Lower lobe of right lung (tissue), 2 donors: Measurements from ENCODE around the gene ADAM12. TPM values are rescaled to one million over a fixed set of nuclear protein-coding genes. Genes with fewer than 3 reads are reported as not detected.

Experiments used
- ATAC-seq, 2 donors: fragments of 200-7000 bp; cut with Tn5 transposase; one replicate each; pipeline ENCODE4 v1.9.1; 2020 to 2022; ENCODE audit warnings: mild to moderate bottlenecking in 2 of 2, moderate library complexity in 2 of 2
- DNase-seq: peaks from one replicate; pipeline ENCODE4 v3.0.0-alpha.2; 2020
- H3K27ac ChIP-seq: fragments of 200-600 bp; one replicate; pipeline ENCODE4 v1.8.0; 2022
- H3K27me3 ChIP-seq: fragments of 200-600 bp; one replicate; pipeline ENCODE4 v1.8.0; 2022; ENCODE audit warnings: low read depth
- H3K36me3 ChIP-seq: fragments of 200-600 bp; one replicate; pipeline ENCODE4 v1.8.0; 2022; ENCODE audit warnings: mild to moderate bottlenecking
- H3K4me1 ChIP-seq: fragments of 200-600 bp; one replicate; pipeline ENCODE4 v1.8.0; 2022
- H3K4me3 ChIP-seq: fragments of 200-600 bp; one replicate; pipeline ENCODE4 v1.8.0; 2022; ENCODE audit warnings: mild to moderate bottlenecking
- H3K9me3 ChIP-seq: fragments of 200-600 bp; one replicate; pipeline ENCODE4 v1.8.0; 2022
- intact Hi-C: fragments of 100-400 bp; cut with DNase I; formaldehyde crosslinking; loops from one replicate; pipeline ENCODE4 v1.11.0; 2022
- total RNA-seq: library from RNA; stranded (reverse); fragmentation: NEBNext Ultra II Directional; extraction: Animal tissue kit (Norgen Biotek cat#: 25700); gene quantifications from one replicate; pipeline ENCODE4 v1.2.1, GENCODE V29; 2021
- TF ChIP-seq, protein P1 (sequence below): fragments of 200-600 bp; IDR thresholded peaks from one replicate; pipeline ENCODE4 v1.8.0; 2022; ENCODE audit warnings: antibody characterized with exemption, mild to moderate bottlenecking
- donor health status: DM: no; HTN: yes; CAD: no; lungs with severe emphysema.

ADAM12 gene
- total RNA-seq, 1 donor from 2014 or later, result 0.92 TPM

DNA sequence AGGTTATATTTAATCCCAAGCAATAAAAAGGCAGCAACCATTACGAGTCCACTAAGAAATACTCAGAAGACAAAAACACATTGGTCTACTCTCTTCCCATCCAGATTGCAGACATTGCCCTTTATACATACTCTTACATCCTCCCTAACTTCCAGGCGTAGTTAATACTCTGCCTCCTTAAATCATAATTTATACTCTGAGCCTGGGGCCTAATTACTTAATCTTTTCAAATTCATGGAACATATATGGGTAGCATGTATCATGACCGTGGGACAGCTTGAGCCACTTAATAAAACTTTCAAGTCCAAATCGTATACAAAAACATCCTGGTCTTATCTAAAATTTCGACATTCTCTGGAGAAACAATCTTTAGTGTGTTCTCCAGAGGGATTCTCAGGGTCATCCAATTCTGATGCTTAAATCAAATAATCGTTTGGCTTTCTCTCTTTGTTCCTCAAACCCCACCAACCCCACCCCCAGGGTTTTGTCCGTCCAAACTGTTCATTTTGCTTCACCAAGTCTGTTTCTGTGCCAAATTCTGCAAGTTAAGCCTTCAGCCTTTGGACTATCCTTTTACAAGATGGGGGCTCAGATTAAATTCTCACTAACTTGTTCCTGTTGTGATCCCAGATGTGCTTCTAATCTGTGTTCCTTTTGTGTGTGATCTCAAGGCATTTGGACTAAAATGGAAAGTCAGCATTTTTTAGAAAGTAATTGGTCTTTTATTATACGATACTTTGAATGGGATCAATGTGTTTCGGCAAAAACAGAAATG lies 86.4 kb downstream of the ADAM12 start:
- TF ChIP-seq, protein P1, sequence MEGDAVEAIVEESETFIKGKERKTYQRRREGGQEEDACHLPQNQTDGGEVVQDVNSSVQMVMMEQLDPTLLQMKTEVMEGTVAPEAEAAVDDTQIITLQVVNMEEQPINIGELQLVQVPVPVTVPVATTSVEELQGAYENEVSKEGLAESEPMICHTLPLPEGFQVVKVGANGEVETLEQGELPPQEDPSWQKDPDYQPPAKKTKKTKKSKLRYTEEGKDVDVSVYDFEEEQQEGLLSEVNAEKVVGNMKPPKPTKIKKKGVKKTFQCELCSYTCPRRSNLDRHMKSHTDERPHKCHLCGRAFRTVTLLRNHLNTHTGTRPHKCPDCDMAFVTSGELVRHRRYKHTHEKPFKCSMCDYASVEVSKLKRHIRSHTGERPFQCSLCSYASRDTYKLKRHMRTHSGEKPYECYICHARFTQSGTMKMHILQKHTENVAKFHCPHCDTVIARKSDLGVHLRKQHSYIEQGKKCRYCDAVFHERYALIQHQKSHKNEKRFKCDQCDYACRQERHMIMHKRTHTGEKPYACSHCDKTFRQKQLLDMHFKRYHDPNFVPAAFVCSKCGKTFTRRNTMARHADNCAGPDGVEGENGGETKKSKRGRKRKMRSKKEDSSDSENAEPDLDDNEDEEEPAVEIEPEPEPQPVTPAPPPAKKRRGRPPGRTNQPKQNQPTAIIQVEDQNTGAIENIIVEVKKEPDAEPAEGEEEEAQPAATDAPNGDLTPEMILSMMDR, result no peak
- Histone ChIP-seq H3K27me3 (no peaks in the 10 kb centered on the region), H3K36me3 (no peaks in the 10 kb centered on the region), H3K27ac (no peak overlapping the region), H3K4me3 (no peak overlapping the region), H3K9me3 (peaks cover 7% of the 10 kb centered on the region), H3K4me1 (no peaks in the 10 kb centered on the region)
- ATAC-seq (no peak), DNase-seq (no peak)
- intact Hi-C loops, result no loop called here

DNA sequence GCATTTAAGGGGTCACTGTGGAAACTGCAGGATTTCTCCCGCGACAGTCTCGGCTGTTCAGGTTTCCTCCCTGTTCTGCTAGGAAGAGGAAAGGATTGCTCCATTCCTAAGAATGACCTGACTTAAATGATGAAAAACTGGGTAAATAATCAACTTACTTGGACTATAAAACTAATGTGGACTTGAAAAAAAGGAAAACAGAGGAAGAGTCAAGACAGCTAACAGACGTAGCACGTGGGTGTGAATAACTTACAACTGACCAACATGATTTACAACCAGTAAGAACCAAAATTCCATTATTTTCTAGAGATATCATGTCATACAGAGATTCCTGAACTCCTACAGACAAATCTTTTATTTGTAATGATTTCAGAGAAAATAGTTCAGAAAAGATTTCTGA lies 93.8 kb downstream of the ADAM12 start:
- no peak for ATAC-seq
- H3K9me3 ChIP-seq, result no peaks in the 10 kb centered on the region
- intact Hi-C loops, result no loop called here
- no peaks in the 10 kb centered on the region for H3K4me1 ChIP-seq
- DNase-seq, result no peak
- H3K4me3 ChIP-seq, result no peak overlapping the region
- H3K36me3 ChIP-seq, result no peaks in the 10 kb centered on the region
- no peak overlapping the region for H3K27ac ChIP-seq
- no peaks in the 10 kb centered on the region for H3K27me3 ChIP-seq
- TF ChIP-seq, protein P1, result no peak

DNA sequence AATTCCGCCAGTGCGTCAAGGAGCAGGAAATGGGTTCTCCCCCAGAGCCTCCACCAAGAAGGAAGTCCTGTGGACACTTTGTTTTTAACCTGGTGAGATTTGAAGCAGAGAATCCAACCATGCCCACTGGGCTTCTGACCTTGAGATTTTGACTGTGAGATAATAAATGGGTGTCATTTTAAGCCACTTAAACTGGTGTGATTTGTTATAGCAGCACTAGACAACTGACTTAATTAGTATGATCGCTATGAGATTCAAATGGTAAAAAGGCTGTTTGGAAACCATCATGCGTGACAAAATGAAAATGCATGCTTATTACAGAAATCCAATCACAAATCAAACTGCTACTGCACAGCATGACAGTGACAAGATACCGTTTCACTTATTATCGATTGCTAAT lies 98.0 kb downstream of the ADAM12 start:
- H3K27ac ChIP-seq, result no peak overlapping the region
- TF ChIP-seq, protein P1, result no peak
- H3K36me3 ChIP-seq, result no peaks in the 10 kb centered on the region
- no peak overlapping the region for H3K4me3 ChIP-seq
- no peaks in the 10 kb centered on the region for H3K4me1 ChIP-seq
- no peak for ATAC-seq
- intact Hi-C loops, result no loop called here
- DNase-seq, result no peak
- H3K9me3 ChIP-seq, result no peaks in the 10 kb centered on the region
- H3K27me3 ChIP-seq, result no peaks in the 10 kb centered on the region

DNA sequence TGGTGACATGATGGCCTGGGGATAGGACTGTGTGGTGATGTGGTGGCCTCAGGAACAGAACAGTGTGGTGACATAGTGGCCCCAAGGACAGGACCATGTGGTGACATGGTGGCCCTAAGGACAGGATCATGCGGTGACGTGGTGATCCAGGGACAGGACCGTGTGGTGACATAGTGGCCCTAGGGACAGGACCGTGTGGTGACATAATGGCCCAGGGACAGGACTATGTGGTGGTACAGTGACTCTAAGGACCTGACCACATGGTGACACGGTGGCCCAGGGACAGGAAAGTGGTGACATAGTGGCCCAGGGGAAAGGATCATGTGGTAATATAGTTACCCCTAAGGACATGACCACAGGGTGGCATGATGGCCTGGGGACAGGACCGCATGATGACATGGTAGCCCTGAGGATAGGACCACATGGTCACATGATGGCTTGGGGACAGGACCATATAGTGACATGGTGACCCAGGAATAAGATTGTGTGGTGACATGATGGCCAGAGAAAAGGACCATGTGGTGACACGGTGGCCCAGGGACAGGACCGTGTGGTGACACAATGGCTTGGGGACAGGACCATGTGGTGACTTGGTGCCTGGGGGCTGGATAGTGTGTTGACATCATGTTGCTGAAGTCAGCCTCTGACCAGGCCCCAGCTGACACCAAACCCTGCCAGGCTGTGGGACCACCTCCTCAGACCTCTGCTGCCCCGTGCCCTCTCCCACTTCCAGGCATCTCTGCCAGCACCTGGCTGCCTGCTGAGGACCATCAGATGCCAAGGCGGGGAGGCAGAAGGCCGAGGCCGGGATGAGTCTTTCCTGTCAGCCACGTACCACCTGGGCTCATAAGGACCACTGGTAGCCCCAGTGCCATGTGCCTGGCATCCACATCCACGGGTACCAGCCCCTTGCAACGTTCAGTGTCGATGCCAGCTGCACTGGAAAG lies 99.5 kb downstream of the ADAM12 start:
- Histone ChIP-seq H3K4me3 (no peak overlapping the region), H3K27me3 (no peaks in the 10 kb centered on the region), H3K36me3 (no peaks in the 10 kb centered on the region), H3K27ac (no peak overlapping the region), H3K9me3 (no peaks in the 10 kb centered on the region), H3K4me1 (no peaks in the 10 kb centered on the region)
- ATAC-seq, result peak in 1 of 2 donors; percentile 18
- DNase-seq, result no peak
- TF ChIP-seq, protein P1, result no peak
- intact Hi-C loops, result no loop called here

DNA sequence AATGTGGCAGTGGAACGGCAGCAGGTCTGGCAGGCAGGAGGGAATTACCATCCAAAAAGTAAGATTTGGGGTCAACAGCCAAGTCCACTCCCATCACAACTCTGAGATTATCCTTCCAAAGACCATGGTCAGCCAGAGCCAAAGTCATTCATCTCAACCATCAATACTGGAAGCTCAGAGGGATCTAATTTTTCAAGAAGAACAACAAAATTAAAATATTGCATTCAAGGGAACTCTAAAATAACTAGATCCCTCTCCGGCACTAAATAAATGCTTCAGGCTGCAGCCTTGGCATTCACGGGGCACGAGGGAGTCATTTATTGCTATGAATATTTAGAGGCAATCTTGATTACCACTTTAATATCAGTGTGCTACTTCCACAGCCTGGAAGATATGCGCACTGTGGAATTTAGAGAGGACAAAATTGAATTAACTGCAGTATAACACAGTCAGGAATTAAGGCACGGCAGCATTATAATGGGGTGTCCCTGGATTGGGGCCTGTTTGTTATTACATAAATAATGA lies 102.0 kb downstream of the ADAM12 start:
- Histone ChIP-seq H3K36me3 (no peaks in the 10 kb centered on the region), H3K9me3 (no peaks in the 10 kb centered on the region), H3K27me3 (no peaks in the 10 kb centered on the region), H3K4me3 (no peak overlapping the region), H3K27ac (no peak overlapping the region), H3K4me1 (no peaks in the 10 kb centered on the region)
- DNase-seq (no peak), ATAC-seq (no peak)
- intact Hi-C loops, result no loop called here
- TF ChIP-seq, protein P1, result no peak
